Gastrocnemius medialis (tissue), 4 donors: ENCODE measurements around the gene RPS6KA4. TPM values are rescaled to one million over a fixed set of nuclear protein-coding genes. Genes with fewer than 3 reads are reported as not detected.

Source experiments
- ATAC-seq, 2 donors: fragments of 150-250 bp; one replicate each; pipeline ENCODE4 v1.9.1; 2016
- DNase-seq, 2 donors: peaks; one replicate each; pipeline ENCODE4 v3.0.0-alpha.2; 2019
- H3K27ac ChIP-seq, 4 donors: fragments of 200-600 bp; sonication (generic); 1 replicate in 1 of 4; 2 replicates in 3 of 4; pipeline ENCODE4 v1.5.1; 2016 to 2018; ENCODE audit warnings: mild to moderate bottlenecking in 2 of 4, moderate library complexity in 1 of 4
- H3K27me3 ChIP-seq, 3 donors: fragments of 200-600 bp; sonication (generic) in 2 of 3; 1 replicate in 1 of 3; 2 replicates in 2 of 3; pipeline versions ENCODE4 v1.5.1 to v1.6.0; 2016 to 2019; ENCODE audit warnings: mild to moderate bottlenecking in 1 of 3, moderate library complexity in 1 of 3
- H3K36me3 ChIP-seq, 2 donors: fragments of 200-600 bp; sonication (generic) in 1 of 2; one replicate each; pipeline ENCODE4 v1.5.1; 2017 to 2018
- H3K4me1 ChIP-seq, 2 donors: fragments of 200-600 bp; sonication (generic) in 1 of 2; one replicate each; pipeline ENCODE4 v1.5.1; 2016 to 2017; ENCODE audit warnings: mild to moderate bottlenecking in 2 of 2
- H3K4me3 ChIP-seq, 4 donors: fragments of 200-600 bp; sonication (generic) in 3 of 4; 1 replicate in 1 of 4; 2 replicates in 3 of 4; pipeline ENCODE4 v1.5.1; 2016 to 2019; ENCODE audit warnings: mild to moderate bottlenecking in 2 of 4
- H3K9me3 ChIP-seq, 3 donors: fragments of 200-600 bp; sonication (generic) in 2 of 3; 1 replicate in 1 of 3; 2 replicates in 2 of 3; pipeline ENCODE4 v1.5.1; 2016 to 2019
- POLR2A ChIP-seq, 2 donors: fragments of 450-650 bp; IDR thresholded peaks; one replicate each; pipeline ENCODE4 v1.6.1; 2017; ENCODE audit warnings: antibody characterized with exemption in 2 of 2, mild to moderate bottlenecking in 2 of 2, moderate library complexity in 2 of 2
- in situ Hi-C, 4 donors: fragments of 200-750 bp; cut with MboI; loops; one replicate each; pipeline versions ENCODE4 v1.15.0 to v1.8.0; 2017; ENCODE audit warnings: low sequenced_read_pairs in 4 of 4
- intact Hi-C: fragments of 100-400 bp; cut with DNase I; formaldehyde crosslinking; loops from one replicate; pipeline ENCODE4 v1.15.1; 2023; ENCODE audit warnings: low total_unique reads
- total RNA-seq, 4 donors: library from RNA; depleted of rRNA; stranded (reverse); fragments of >200 nt; gene quantifications; one replicate each; pipeline versions ENCODE4 v1.1.0 to v1.2.3, GENCODE V29; 2016
- TF ChIP-seq, protein P1 (sequence below), 5 experiments: fragments of 450-650 bp in 3 of 5; fragments of 200-600 bp in 2 of 5; sonication (generic) in 2 of 5; IDR thresholded peaks in 4 of 5; conservative IDR thresholded peaks in 1 of 5; 1 replicate in 4 of 5; 2 replicates in 1 of 5; pipeline ENCODE4 v1.5.1; 2016 to 2019; ENCODE audit warnings: antibody characterized with exemption in 5 of 5, mild to moderate bottlenecking in 3 of 5, moderate library complexity in 3 of 5

Gene RPS6KA4
- total RNA-seq = 10 to 100 TPM; 16.6 to 27.0 (median 17.2) TPM

DNA sequence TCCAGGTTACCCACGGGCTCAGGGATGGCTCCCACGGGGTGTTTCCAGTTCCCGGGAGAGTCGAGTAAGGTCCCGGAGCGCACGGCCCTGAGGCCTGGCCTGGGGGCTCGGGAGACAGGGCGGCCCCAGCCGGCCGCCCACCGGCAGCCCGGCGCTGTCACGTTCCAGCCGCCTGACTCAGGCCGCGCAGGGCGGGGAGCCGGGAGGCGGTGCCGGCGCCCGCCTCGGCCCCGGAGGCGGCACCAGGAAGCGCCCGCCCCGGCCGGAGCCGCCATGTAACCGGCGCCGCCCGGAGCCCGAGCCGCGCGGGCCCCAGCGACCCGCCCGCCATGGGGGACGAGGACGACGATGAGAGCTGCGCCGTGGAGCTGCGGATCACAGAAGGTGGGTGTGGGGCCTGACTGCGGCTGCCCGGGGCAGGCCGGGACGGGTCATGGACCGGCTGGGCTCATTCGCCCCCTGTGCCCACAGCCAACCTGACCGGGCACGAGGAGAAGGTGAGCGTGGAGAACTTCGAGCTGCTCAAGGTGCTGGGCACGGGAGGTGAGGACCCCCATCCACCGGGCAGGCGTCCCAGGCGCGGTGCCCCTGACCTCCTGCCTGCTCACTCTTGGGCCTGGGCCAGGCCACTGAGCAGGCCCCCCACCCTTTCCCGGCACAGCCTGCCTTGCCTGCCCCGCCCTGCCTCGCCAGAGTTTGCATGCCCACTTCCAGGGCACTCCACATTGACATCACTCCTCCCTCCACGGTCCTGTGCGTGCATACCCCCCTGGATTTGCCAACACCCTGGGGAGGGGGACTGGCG lies at the start of gene RPS6KA4:
Gene RPS6KA4, plus strand, starts transcription at position 256 of the 805 bp plus-strand sequence. Its CDS starts 74 bp downstream, at position 330.
- peaks cover 5 to 26% of the 10 kb centered on the region in 2 donors for H3K4me1 ChIP-seq
- intact Hi-C loops (no loop called here), in situ Hi-C loops (no loop called here)
- H3K27ac ChIP-seq = peak within 1 kb of the TSS; percentile 80 to 91 (median 86)
- TF ChIP-seq POLR2A (IDR thresholded peaks at IDR 0.05) = peak; percentile 72 to 85
- TF ChIP-seq, protein P1, sequence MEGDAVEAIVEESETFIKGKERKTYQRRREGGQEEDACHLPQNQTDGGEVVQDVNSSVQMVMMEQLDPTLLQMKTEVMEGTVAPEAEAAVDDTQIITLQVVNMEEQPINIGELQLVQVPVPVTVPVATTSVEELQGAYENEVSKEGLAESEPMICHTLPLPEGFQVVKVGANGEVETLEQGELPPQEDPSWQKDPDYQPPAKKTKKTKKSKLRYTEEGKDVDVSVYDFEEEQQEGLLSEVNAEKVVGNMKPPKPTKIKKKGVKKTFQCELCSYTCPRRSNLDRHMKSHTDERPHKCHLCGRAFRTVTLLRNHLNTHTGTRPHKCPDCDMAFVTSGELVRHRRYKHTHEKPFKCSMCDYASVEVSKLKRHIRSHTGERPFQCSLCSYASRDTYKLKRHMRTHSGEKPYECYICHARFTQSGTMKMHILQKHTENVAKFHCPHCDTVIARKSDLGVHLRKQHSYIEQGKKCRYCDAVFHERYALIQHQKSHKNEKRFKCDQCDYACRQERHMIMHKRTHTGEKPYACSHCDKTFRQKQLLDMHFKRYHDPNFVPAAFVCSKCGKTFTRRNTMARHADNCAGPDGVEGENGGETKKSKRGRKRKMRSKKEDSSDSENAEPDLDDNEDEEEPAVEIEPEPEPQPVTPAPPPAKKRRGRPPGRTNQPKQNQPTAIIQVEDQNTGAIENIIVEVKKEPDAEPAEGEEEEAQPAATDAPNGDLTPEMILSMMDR (IDR thresholded peaks at IDR 0.05 in 4 of 5, conservative IDR thresholded peaks at IDR 0.05 in 1 of 5) = peak in 3 of 5 experiments; percentile 5 to 12 (median 6)
- DNase-seq (peak in 1 of 2 donors; percentile 37), ATAC-seq (peak; percentile 80 to 83)
- peaks cover 0 to 40% of the 10 kb centered on the region in 2 donors for H3K36me3 ChIP-seq
- no peaks in the 10 kb centered on the region for H3K27me3 ChIP-seq
- H3K4me3 ChIP-seq = peak within 1 kb of the TSS; percentile 60 to 84 (median 68)
- H3K9me3 ChIP-seq = no peaks in the 10 kb centered on the region

DNA sequence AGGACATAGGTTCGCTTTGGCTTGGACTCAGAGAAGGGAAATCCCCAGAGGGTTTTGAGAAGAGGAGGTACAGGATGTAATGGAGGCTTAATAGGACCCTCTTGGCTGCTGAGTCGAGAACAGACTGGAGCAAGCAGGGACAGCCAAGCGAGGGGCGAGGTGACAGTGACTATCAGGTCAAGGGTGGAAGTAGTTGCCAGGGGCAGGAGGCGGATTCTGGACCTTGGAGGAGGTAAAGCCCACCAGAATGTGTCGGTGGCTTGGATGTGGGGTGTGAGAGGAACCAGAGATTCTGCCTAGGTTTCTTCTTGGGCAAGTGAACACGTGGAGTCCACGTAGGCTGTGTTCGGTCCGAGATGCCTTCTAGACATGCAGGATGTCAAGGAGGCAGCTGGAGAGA lies 46.0 kb upstream of the RPS6KA4 start:
- Histone ChIP-seq H3K36me3 (peaks cover 0 to 32% of the 10 kb centered on the region in 2 donors), H3K9me3 (no peaks in the 10 kb centered on the region), H3K27me3 (no peaks in the 10 kb centered on the region), H3K4me1 (peaks cover 34 to 37% of the 10 kb centered on the region in 2 donors), H3K27ac (peak overlapping the region; percentile 71 to 85 (median 75)), H3K4me3 (no peak overlapping the region)
- intact Hi-C loops (no loop called here), in situ Hi-C loops (no loop called here)
- ATAC-seq (no peak), DNase-seq (no peak)
- TF ChIP-seq POLR2A (IDR thresholded peaks at IDR 0.05) = no peak
- TF ChIP-seq, protein P1 (IDR thresholded peaks at IDR 0.05 in 4 of 5, conservative IDR thresholded peaks at IDR 0.05 in 1 of 5) = no peak

DNA sequence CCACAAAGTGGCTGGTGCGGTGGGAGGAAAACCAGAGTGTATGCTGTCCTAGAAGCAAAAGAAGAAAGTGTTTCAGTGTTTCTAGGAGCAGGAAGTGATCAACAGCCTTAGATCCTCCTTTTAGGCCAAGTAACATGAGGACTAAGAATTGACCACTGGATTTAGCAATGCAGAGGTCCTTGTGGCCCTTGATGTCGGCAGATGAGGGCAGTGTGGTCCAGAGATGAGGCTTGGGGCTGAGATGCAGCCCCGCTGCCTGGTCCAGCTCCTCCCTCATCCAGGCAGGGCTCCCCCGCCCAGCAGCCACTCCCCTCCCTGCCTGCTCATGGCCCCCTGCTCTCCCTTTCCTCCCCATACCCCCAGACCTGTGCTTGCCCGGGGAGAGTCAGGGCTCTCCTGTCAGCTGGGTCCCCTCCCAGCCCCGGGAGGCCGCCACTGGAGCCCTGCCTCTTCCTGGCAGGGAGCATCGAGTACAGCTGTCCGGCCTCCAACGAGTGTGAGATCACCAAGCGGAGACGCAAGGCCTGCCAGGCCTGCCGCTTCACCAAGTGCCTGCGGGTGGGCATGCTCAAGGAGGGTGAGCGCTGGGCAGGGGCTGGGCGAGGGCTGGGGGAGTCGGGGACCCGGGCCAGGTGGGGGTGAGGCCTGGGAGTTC lies 45.3 kb upstream of the RPS6KA4 start:
- intact Hi-C loops = no loop called here
- peak overlapping the region; percentile 71 to 85 (median 75) for H3K27ac ChIP-seq
- no peak for TF ChIP-seq POLR2A (IDR thresholded peaks at IDR 0.05)
- TF ChIP-seq, protein P1 (IDR thresholded peaks at IDR 0.05 in 4 of 5, conservative IDR thresholded peaks at IDR 0.05 in 1 of 5) = no peak
- no peaks in the 10 kb centered on the region for H3K27me3 ChIP-seq
- peaks cover 34 to 41% of the 10 kb centered on the region in 2 donors for H3K4me1 ChIP-seq
- ATAC-seq (no peak), DNase-seq (peak; percentile 39 to 79)
- peak overlapping the region in 2 of 4 donors; percentile 20 to 27 for H3K4me3 ChIP-seq
- H3K9me3 ChIP-seq = no peaks in the 10 kb centered on the region
- in situ Hi-C loops = no loop called here
- peaks cover 0 to 27% of the 10 kb centered on the region in 2 donors for H3K36me3 ChIP-seq

DNA sequence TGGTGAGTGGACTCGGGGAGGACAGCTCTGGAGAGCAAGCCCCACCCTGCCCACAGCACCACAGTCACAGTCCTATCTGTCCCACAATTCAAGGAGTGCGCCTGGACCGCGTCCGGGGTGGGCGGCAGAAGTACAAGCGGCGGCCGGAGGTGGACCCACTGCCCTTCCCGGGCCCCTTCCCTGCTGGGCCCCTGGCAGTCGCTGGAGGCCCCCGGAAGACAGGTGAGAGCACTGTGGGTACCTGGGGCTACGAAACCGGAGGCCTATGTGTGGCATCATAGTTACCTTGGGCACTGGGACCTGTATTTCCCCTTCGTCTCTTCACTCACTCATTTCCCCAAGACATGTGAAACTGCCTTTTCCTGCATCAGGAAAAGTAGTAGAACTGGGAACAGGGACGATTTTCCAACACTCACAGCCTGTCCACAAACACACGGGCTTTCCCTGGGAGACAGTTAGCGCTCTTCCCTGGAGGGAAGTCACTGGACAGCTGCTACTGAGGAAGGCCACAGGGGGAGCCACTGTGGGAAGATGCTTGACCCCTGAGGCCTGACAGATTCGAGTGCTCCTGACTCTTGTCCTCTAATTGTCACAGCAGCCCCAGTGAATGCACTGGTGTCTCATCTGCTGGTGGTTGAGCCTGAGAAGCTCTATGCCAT lies 44.7 kb upstream of the RPS6KA4 start:
- Histone ChIP-seq H3K9me3 (no peaks in the 10 kb centered on the region), H3K27ac (peak overlapping the region; percentile 71 to 85 (median 75)), H3K4me1 (peaks cover 38 to 47% of the 10 kb centered on the region in 2 donors), H3K36me3 (peaks cover 0 to 27% of the 10 kb centered on the region in 2 donors), H3K4me3 (peak overlapping the region in 2 of 4 donors; percentile 20 to 27), H3K27me3 (no peaks in the 10 kb centered on the region)
- in situ Hi-C loops (no loop called here), intact Hi-C loops (no loop called here)
- ATAC-seq (no peak), DNase-seq (no peak)
- TF ChIP-seq POLR2A (IDR thresholded peaks at IDR 0.05) = no peak
- TF ChIP-seq, protein P1 (IDR thresholded peaks at IDR 0.05 in 4 of 5, conservative IDR thresholded peaks at IDR 0.05 in 1 of 5) = no peak
